Ishikawa (cell line): ENCODE measurements around the gene TSBP1.

Experiments
- CEBPB ChIP-seq: IDR thresholded peaks from 2 replicates; pipeline ENCODE4 v1.6.1; 2012
- CREB1 ChIP-seq: IDR thresholded peaks from 2 replicates; pipeline ENCODE4 v1.6.1; 2012; ENCODE audit warnings: low read depth
- EP300 ChIP-seq: IDR thresholded peaks from 2 replicates; pipeline ENCODE4 v1.6.1; 2012; ENCODE audit warnings: borderline replicate concordance
- FOXM1 ChIP-seq: IDR thresholded peaks from 2 replicates; pipeline ENCODE4 v1.6.1; 2012; ENCODE audit warnings: low read depth, borderline replicate concordance
- MAX ChIP-seq: IDR thresholded peaks from 2 replicates; pipeline ENCODE4 v1.6.1; 2012
- RAD21 ChIP-seq: IDR thresholded peaks from 2 replicates; pipeline ENCODE4 v1.6.1; 2012; ENCODE audit warnings: low read depth
- REST ChIP-seq: IDR thresholded peaks from 2 replicates; pipeline ENCODE4 v1.6.1; 2012; ENCODE audit warnings: low read depth, mild to moderate bottlenecking
- TAF1 ChIP-seq: IDR thresholded peaks from 2 replicates; pipeline ENCODE4 v1.6.1; 2012; ENCODE audit warnings: low read depth, mild to moderate bottlenecking
- TCF12 ChIP-seq: IDR thresholded peaks from 2 replicates; pipeline ENCODE4 v1.6.1; 2012; ENCODE audit warnings: low read depth
- TEAD4 ChIP-seq: IDR thresholded peaks from 2 replicates; pipeline ENCODE4 v1.6.1; 2012
- USF1 ChIP-seq: IDR thresholded peaks from 2 replicates; pipeline ENCODE4 v1.6.1; 2012
- ZBTB7A ChIP-seq: IDR thresholded peaks from 2 replicates; pipeline ENCODE4 v1.6.1; 2012; ENCODE audit warnings: low read depth

GRCh38 chr6:32332433-32332832 is 39.3 kb downstream of the TSBP1 start:
- TF ChIP-seq MAX (no peak), REST (no peak), CEBPB (no peak), TEAD4 (no peak), RAD21 (no peak), ZBTB7A (no peak), TCF12 (no peak), EP300 (no peak), FOXM1 (no peak), USF1 (no peak), TAF1 (no peak), CREB1 (no peak)
